ENCODE data around the gene NFIB.

- TF ChIP-seq POLR2A (IDR thresholded peaks at IDR 0.05; ENCODE audit: low read depth, low read length): no peak
- TF ChIP-seq CTCF (conservative IDR thresholded peaks at IDR 0.05; ENCODE audit: low read depth, low read length): no peak
- TF ChIP-seq FOS (IDR thresholded peaks at IDR 0.05; ENCODE audit: low read depth, low read length): no peak
- TF ChIP-seq CEBPB (IDR thresholded peaks at IDR 0.05; ENCODE audit: low read depth, low read length): no peak
- no peak for TF ChIP-seq MXI1 (IDR thresholded peaks at IDR 0.05; ENCODE audit: borderline replicate concordance, low read depth, low read length)
- no peak for TF ChIP-seq USF2 (IDR thresholded peaks at IDR 0.05; ENCODE audit: low read depth, low read length)
- TF ChIP-seq RFX5 (IDR thresholded peaks at IDR 0.05; ENCODE audit: low read depth, low read length): no peak
- no peak for TF ChIP-seq NFE2L2 (IDR thresholded peaks at IDR 0.05; ENCODE audit: low read depth, low read length)
- TF ChIP-seq RAD21 (IDR thresholded peaks at IDR 0.05; ENCODE audit: low read length): no peak
- no peak for TF ChIP-seq RCOR1 (IDR thresholded peaks at IDR 0.05; ENCODE audit: insufficient replicate concordance, low read length)
- no peak for TF ChIP-seq CHD1 (IDR thresholded peaks at IDR 0.05; ENCODE audit: low read depth, low read length)
- no peak for TF ChIP-seq MAFK (IDR thresholded peaks at IDR 0.05; ENCODE audit: low read depth, low read length)
- no peak for TF ChIP-seq BHLHE40 (IDR thresholded peaks at IDR 0.05; ENCODE audit: low read depth, low read length)
- TF ChIP-seq SMC3 (IDR thresholded peaks at IDR 0.05; ENCODE audit: low read depth, low read length): no peak
Measured at GRCh38 chr9:14096258-14096922, 217.6 kb downstream of the NFIB start.
